Activated T-cell treated with anti-CD3 and anti-CD28 coated beads, Interleukin-2, amount 50 U/mL, for 48 hours (primary cell): ENCODE measurements around the gene SHISA7.
"Not testable (repeated sequence)": the region's sequence is repeated elsewhere in the genome, so short reads cannot be mapped to it uniquely, and the experiment has no call there.

Experiments used
- DNase-seq, 2 experiments: peaks; one replicate each; pipeline ENCODE4 v3.0.0-alpha.2; 2020

SHISA7 gene

GRCh38 chr19:55462722-55463121 lies 19.6 kb upstream of the SHISA7 start:
- DNase-seq = no peak

DNA sequence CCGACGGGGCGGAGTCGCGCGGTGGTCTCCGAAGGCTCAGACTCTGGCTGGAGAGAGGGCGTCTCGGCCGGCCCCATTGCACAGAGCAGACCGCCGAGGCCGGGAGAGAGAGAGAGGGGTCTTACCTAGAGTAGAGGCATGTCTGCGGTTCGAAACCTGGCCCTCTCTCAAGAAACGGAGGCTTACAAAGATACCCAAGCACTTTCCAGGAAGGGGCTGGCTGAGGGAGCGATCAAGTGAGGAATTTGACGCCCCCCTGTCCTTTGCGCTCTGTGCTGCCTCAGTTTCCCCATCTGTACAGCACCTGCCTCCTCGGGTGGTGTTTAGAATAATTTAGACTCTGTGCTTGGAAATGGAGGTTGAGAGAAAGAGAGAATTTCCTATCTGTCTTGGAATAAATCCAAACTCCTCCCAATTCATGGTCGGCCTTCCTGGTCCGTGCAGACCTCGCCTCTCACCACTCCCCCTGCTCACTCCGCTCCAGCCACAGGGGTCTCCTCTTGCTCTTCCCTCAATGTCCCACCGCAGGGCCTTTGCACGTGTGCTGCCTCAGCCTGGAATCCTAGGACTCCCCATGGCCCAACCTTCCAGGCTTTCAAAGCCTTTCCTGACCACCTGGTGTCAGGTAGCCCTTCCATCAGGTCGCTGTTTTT lies 19.0 kb upstream of the SHISA7 start:
- no peak for DNase-seq

GRCh38 chr19:55461259-55461973 lies 18.3 kb upstream of the SHISA7 start, which contains the start of gene ISOC2:
Gene ISOC2 (minus strand): TSS chr19:55461642. CDS start chr19:55456486, 5,156 bp downstream.
- peak; percentile 100 for DNase-seq

DNA sequence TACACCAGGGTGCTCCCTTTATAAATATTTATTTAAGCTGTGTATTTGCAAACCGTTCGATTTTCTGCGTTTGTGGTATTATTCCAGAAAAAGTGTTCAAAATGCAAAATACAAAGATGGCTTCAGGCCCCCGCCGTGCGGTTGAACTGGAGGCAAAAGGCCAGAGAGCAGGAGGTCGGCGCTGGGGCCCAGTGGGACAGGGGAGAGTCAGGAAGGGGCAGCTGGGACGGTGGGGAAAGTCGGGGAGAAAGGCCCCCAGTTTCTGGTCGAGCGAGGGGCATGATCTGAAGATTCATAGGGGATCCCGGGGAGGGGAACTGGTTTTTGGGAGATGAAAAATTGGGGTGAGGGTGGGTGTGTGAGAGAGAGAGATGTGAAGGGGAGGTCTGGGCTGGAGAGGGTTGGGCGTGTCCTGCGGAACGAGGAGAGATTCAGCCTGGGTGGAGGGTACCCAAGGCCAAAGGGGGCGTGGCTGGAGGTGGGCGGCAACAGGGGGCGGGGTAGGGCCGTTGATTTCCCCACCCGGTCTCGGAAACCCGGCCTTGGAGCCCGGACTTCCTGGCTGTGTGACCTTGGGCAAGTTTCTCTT lies 17.7 kb upstream of the SHISA7 start:
- DNase-seq = peak; percentile 62 to 63

GRCh38 chr19:55459950-55460657 lies 17.0 kb upstream of the SHISA7 start:
- no peak for DNase-seq

GRCh38 chr19:55459551-55459949 lies 16.4 kb upstream of the SHISA7 start:
- DNase-seq = no peak

- no peak for DNase-seq
These were observed 14.8 kb upstream of the SHISA7 start for GRCh38 chr19:55457683-55458457.

GRCh38 chr19:55456347-55456746 lies 13.2 kb upstream of the SHISA7 start:
- no peak for DNase-seq

- no peak for DNase-seq
These were observed 12.6 kb upstream of the SHISA7 start for GRCh38 chr19:55455576-55456235.

DNA sequence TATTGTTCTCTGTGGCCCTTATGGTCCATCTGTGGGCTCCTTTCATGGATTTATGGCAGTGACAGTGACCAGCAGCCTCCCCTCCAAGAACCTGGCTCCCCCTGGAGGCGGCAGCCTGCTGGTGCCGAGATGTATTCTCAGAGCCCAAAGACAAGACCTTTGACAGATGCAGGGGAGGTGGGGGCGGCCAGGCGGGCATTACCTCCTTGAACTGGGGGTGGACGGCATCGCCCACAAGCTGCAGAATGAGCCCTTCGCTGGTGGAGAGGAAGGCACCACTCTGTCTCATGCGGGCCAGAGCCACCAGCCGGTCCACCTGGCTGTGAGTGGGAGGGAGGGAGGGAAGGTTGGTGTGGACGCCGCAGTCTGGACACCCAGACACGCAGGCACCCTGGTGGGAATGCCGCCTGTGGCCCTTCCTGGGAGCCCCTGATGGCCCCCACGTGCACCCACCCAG lies 11.7 kb upstream of the SHISA7 start:
- DNase-seq = peak; percentile 60 to 62

DNA sequence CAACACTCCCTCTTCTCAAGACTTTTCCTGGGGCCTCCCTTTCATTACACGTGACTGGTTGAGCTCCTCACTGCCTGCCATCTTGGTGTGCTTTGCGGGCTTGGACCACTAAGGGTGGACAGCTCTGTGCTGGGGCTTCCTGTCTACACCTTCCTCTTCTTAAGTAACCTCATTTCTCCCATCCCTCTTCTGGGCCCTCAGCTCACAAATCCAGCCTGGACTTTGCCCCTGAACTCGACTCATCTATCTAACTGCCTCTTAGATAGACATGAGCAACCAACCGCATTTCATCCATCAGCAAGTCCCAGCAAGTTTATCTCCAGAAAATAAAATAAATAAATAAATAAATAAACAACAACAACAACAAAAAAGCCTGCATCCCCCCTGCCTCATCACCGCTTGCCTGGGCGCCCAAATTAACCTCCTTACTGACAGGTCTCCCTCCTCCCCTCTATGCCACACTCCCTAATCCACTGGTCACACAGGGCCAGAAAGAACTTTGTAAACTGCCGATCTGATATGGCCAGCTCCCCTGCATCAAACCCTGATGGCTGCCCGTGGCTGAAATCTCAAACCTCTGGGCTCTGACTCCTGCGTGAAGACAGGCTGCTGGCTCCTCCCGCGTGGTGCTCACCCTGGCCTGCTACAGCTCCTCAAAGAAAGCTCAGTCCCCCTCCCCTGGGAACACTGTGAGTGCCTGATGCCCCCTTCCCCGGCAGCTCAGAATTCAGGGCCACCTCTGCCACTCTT lies 10.6 kb upstream of the SHISA7 start:
- DNase-seq = no peak

DNA sequence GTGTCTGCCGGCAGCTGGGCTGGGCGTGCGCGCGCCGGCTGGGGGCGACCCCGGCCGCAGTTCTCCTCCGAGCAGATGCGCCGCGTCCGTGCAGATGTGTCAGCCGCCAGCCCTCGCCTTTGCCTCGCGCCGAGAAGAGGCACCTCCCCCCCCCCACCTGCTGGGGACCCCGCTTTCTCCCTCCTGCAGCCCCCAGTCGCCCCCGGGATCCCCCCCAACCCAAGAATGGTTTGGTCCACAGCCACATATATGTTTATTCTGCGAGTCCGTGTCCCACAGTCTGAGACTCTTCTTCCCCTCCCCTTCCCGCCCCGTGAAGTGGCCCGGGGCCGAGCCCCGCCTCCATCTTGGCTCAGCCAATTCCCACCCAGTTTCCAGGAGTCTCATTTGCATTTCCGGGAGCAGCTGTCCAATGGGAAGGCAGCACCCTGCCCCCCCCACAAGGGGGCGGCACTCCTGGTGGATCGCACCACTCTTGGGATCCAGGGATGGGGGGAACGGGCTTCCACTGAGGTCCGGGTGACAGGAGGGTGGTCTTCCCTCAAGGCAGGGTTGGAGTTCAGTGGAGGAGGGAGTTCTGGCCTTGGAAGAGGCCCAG lies 9.7 kb upstream of the SHISA7 start:
- peak; percentile 65 to 68 for DNase-seq

- no peak for DNase-seq
These were observed 9.1 kb upstream of the SHISA7 start for GRCh38 chr19:55451965-55452748.

GRCh38 chr19:55451163-55451964 lies 8.3 kb upstream of the SHISA7 start:
- peak in 1 of 2 experiments; percentile 41 for DNase-seq

- DNase-seq = no peak
These were observed 6.4 kb upstream of the SHISA7 start for GRCh38 chr19:55449469-55449868.

DNA sequence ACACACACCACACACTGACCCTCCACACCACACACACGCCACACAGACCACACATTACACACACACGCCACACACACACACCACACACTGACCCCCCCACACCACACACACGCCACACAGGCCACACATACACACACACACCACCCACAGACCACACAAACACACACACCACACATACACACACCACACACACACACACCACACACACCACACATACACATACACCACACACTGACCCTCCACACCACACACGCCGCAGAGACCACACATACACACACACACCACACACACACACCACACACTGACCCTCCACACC lies 5.0 kb upstream of the SHISA7 start:
- DNase-seq = not testable (repeated sequence)

DNA sequence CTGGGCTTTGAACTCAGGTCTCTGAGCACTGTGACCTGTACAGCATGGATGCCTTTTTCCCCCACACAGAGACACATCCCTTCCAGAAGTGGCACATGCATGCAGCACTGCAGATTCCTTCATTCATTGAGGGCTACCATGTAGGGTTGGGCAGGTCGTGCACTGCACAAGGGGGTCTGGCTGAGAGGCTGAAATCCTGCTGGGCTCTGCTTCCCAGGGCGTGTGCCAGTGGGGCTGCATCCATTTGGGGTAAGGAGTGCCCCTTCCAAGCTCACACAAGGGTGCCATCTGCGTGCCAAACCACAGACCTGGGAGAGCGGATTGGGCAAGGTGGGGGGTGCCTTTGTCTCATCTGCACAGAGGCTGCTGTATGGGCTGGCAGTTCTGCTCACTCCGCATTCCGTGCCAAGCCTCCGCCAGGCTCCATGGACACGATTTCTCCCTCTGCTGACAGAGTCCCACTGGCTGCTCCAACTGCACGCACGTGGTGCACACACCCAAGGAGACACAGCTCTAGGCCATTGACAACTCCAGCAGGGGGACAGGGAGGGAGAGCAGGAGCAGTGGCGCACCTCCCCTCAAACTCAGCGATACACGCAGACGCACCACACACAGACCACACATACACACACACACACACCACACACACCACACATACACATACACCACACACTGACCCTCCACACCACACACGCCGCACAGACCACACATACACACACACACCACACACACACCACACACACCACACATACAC lies 4.5 kb upstream of the SHISA7 start:
- DNase-seq = no peak

GRCh38 chr19:55446060-55446459 lies 3.0 kb upstream of the SHISA7 start:
- no peak for DNase-seq
